Measurements from ENCODE around the gene TNFAIP8L3. TPM values are rescaled to one million over a fixed set of nuclear protein-coding genes. Genes with fewer than 3 reads are reported as not detected.

Gene TNFAIP8L3
- total RNA-seq, 1 experiment from 2014 or later = not detected

GRCh38 chr15:51111061-51111460 lies 16.4 kb upstream of the TNFAIP8L3 start:
- Mint-ChIP-seq H3K36me3 (ENCODE audit: insufficient read depth, unreplicated experiment) (no peaks in the 10 kb centered on the region), H3K4me3 (ENCODE audit: unreplicated experiment) (no peak overlapping the region), H3K27me3 (ENCODE audit: insufficient read depth, unreplicated experiment) (no peaks in the 10 kb centered on the region), H3K9me3 (ENCODE audit: unreplicated experiment) (no peaks in the 10 kb centered on the region), H3K4me1 (ENCODE audit: low read depth, unreplicated experiment) (no peaks in the 10 kb centered on the region), H3K27ac (ENCODE audit: unreplicated experiment) (no peak overlapping the region)
- H3K36me3 ChIP-seq (ENCODE audit: control insufficient read depth, insufficient read depth, low read length) = no peaks in the 10 kb centered on the region
- no peaks in the 10 kb centered on the region for H3K27me3 ChIP-seq (replicated peaks; ENCODE audit: control insufficient read depth, insufficient read depth, low read length)
- no peak for TF ChIP-seq CTCF (IDR thresholded peaks at IDR 0.05; ENCODE audit: insufficient read depth in 1 of 2, low read depth in 1 of 2, low read length in 1 of 2, severe bottlenecking in 1 of 2, unreplicated experiment in 1 of 2)
- H3K4me1 ChIP-seq = no peaks in the 10 kb centered on the region
- no peak for DNase-seq
- H3K9me3 ChIP-seq = no peaks in the 10 kb centered on the region
- POLR2A ChIA-PET = no interaction called here
- no TSS peak for BruUV-seq (replicated peaks)
- CTCF ChIA-PET = no interaction called here
- H3K4me3 ChIP-seq (ENCODE audit: low read depth, low read length) = no peak overlapping the region
- intact Hi-C loops (cut with micrococcal nuclease; ENCODE audit: unreplicated experiment) = no loop called here

GRCh38 chr15:51110171-51110570 lies 15.5 kb upstream of the TNFAIP8L3 start:
- H3K4me3 Mint-ChIP-seq (ENCODE audit: unreplicated experiment) = no peak overlapping the region
- TF ChIP-seq CTCF (IDR thresholded peaks at IDR 0.05; ENCODE audit: insufficient read depth in 1 of 2, low read depth in 1 of 2, low read length in 1 of 2, severe bottlenecking in 1 of 2, unreplicated experiment in 1 of 2) = no peak
- intact Hi-C loops (cut with micrococcal nuclease; ENCODE audit: unreplicated experiment) = no loop called here
- BruUV-seq (replicated peaks) = no TSS peak
- no peaks in the 10 kb centered on the region for H3K9me3 Mint-ChIP-seq (ENCODE audit: unreplicated experiment)
- no peaks in the 10 kb centered on the region for H3K36me3 Mint-ChIP-seq (ENCODE audit: insufficient read depth, unreplicated experiment)
- DNase-seq = no peak
- H3K27me3 Mint-ChIP-seq (ENCODE audit: insufficient read depth, unreplicated experiment) = no peaks in the 10 kb centered on the region
- Histone ChIP-seq H3K4me1 (no peaks in the 10 kb centered on the region), H3K4me3 (ENCODE audit: low read depth, low read length) (no peak overlapping the region), H3K36me3 (ENCODE audit: control insufficient read depth, insufficient read depth, low read length) (no peaks in the 10 kb centered on the region), H3K9me3 (no peaks in the 10 kb centered on the region), H3K27me3 (replicated peaks; ENCODE audit: control insufficient read depth, insufficient read depth, low read length) (no peaks in the 10 kb centered on the region)
- H3K4me1 Mint-ChIP-seq (ENCODE audit: low read depth, unreplicated experiment) = no peaks in the 10 kb centered on the region
- CTCF ChIA-PET = no interaction called here
- H3K27ac Mint-ChIP-seq (ENCODE audit: unreplicated experiment) = no peak overlapping the region
- POLR2A ChIA-PET = no interaction called here

GRCh38 chr15:51108933-51109550 lies 14.3 kb upstream of the TNFAIP8L3 start:
- no peaks in the 10 kb centered on the region for H3K36me3 Mint-ChIP-seq (ENCODE audit: insufficient read depth, unreplicated experiment)
- ChIA-PET POLR2A (no interaction called here), CTCF (interaction anchor here (0.6 kb wide), 2 partner anchors 8 to 30 kb away, joined by 3 to 6 read pairs; no protein-coding TSS in a partner anchor)
- no peaks in the 10 kb centered on the region for H3K36me3 ChIP-seq (ENCODE audit: control insufficient read depth, insufficient read depth, low read length)
- H3K27me3 Mint-ChIP-seq (ENCODE audit: insufficient read depth, unreplicated experiment) = no peaks in the 10 kb centered on the region
- no peak overlapping the region for H3K4me3 ChIP-seq (ENCODE audit: low read depth, low read length)
- H3K27ac Mint-ChIP-seq (ENCODE audit: unreplicated experiment) = no peak overlapping the region
- no peaks in the 10 kb centered on the region for H3K9me3 Mint-ChIP-seq (ENCODE audit: unreplicated experiment)
- H3K4me1 Mint-ChIP-seq (ENCODE audit: low read depth, unreplicated experiment) = no peaks in the 10 kb centered on the region
- no peaks in the 10 kb centered on the region for H3K9me3 ChIP-seq
- intact Hi-C loops (cut with micrococcal nuclease; ENCODE audit: unreplicated experiment) = no loop called here
- BruUV-seq (replicated peaks) = no TSS peak
- no peak for TF ChIP-seq CTCF (IDR thresholded peaks at IDR 0.05; ENCODE audit: insufficient read depth in 1 of 2, low read depth in 1 of 2, low read length in 1 of 2, severe bottlenecking in 1 of 2, unreplicated experiment in 1 of 2)
- no peak overlapping the region for H3K4me3 Mint-ChIP-seq (ENCODE audit: unreplicated experiment)
- no peaks in the 10 kb centered on the region for H3K4me1 ChIP-seq
- H3K27me3 ChIP-seq (replicated peaks; ENCODE audit: control insufficient read depth, insufficient read depth, low read length) = no peaks in the 10 kb centered on the region
- no peak for DNase-seq

All from Caco-2 (cell line).